GM12801 (cell line): ENCODE results near the gene FIBCD1.

Source experiments
- TF ChIP-seq, protein P1 (sequence below): IDR thresholded peaks from one replicate; pipeline ENCODE4 v1.5.1; 2011; ENCODE audit warnings: control low read depth; ENCODE audit not compliant: insufficient read length; ENCODE audit errors: extremely low read depth

The FIBCD1 gene

DNA sequence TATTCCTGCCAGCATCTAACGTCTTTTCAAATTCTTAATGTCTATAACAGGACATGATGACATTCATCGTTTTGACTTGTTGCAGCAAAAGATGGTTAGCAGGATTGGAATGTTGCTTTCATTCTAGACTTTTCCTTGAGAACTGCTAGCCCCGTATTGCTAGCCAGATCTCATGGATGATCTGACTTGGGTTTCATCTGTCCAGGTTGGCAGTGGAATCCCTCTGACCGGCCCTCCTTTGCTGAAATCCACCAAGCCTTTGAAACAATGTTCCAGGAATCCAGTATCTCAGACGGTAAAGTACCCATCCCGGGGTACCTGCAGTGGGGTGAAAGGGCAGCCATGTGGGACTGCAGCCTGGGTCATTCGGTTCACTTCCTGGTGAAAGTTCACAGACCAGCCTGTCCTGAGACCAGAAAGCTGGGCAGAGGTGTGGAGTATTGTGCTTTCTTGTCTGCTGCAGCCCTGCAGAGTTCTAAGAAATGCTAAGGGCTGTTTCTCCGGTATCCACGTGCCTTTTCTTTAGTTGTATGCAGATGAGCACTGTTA, 59.1 kb downstream of the FIBCD1 start:
- TF ChIP-seq, protein P1, sequence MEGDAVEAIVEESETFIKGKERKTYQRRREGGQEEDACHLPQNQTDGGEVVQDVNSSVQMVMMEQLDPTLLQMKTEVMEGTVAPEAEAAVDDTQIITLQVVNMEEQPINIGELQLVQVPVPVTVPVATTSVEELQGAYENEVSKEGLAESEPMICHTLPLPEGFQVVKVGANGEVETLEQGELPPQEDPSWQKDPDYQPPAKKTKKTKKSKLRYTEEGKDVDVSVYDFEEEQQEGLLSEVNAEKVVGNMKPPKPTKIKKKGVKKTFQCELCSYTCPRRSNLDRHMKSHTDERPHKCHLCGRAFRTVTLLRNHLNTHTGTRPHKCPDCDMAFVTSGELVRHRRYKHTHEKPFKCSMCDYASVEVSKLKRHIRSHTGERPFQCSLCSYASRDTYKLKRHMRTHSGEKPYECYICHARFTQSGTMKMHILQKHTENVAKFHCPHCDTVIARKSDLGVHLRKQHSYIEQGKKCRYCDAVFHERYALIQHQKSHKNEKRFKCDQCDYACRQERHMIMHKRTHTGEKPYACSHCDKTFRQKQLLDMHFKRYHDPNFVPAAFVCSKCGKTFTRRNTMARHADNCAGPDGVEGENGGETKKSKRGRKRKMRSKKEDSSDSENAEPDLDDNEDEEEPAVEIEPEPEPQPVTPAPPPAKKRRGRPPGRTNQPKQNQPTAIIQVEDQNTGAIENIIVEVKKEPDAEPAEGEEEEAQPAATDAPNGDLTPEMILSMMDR = no peak

DNA sequence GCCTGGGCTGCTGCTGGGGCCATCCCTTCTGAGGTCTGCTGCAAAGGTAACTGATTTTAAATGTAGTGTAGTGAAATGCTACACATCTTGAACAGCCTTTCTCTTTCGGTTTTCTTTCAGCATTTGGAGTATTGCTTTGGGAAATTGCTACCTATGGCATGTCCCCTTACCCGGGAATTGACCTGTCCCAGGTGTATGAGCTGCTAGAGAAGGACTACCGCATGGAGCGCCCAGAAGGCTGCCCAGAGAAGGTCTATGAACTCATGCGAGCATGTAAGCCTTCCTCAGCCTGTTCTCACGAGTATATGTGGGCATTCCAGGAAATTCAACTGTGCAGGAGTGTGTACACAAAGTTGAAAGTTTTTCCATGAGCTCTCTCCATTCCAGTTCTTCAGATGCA, 60.8 kb downstream of the FIBCD1 start:
- TF ChIP-seq, protein P1 = no peak

DNA sequence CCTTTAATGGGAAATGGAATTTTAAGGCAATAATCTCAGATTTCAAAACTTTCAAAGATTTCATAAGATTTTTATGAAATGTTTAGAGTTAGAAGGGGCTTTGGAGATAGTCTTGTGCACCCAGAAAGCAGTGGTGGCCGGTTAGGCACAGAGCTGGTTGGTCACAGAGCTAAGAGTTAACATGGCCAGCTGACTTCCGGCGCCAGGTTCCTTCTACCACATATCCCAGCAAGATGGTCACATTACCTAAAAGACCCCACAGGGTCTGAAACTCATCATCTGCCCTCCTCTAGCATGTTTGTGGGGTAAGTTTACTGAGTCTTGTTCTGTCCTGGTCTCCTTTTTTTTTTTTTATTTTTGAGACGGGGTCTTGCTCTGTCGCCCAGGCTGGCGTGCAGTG, 61.7 kb downstream of the FIBCD1 start:
- TF ChIP-seq, protein P1 = no peak

- TF ChIP-seq, protein P1 = no peak
These were observed 64.3 kb downstream of the FIBCD1 start for GRCh38 chr9:130874783-130875182.

DNA sequence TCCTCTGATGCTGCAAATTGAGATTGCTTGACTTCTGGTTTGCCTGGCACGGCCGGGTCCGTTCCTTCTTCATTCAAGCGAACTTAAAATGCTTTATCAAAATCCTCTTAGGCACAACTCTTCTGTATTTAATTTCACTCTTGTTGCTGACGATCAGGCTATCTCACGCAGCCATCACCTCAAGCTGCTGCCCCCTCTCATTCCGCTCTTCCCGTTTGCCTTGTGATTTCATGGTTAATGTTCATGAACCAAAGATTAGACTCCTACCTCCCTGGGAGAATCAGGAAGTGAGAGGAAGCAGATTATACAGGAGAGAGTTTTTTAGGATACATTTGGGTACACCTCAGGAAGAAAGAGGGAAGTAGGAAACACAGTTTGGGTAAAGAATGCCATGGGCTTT, 65.1 kb downstream of the FIBCD1 start:
- TF ChIP-seq, protein P1 = no peak

- TF ChIP-seq, protein P1 = no peak
These were observed 66.0 kb downstream of the FIBCD1 start for GRCh38 chr9:130872912-130873503.

GRCh38 chr9:130872508-130872907, 66.5 kb downstream of the FIBCD1 start:
- TF ChIP-seq, protein P1 = no peak
